SK-N-SH (cell line): ENCODE data around the gene PDE11A. TPM values are rescaled to one million over a fixed set of nuclear protein-coding genes. Genes with fewer than 3 reads are reported as not detected.

Experiments used
- CTCF ChIA-PET: fragments of 300-600, 350-600 bp; formaldehyde crosslinking; extraction: SDS; loops from one replicate; lab custom pipeline; 2021; lab: Yijun Ruan, JAX
- POLR2A ChIA-PET: fragments of 350-600 bp; sonication (Branson Sonifier 250); formaldehyde crosslinking; extraction: SDS; loops from one replicate; lab custom pipeline; 2020; ENCODE audit warnings: antibody characterized with exemption, inconsistent platforms; lab: Yijun Ruan, JAX
- DNase-seq: peaks from one replicate; pipeline ENCODE4 v3.0.0; 2012
- H2AFZ ChIP-seq: fragments of 200-600 bp; sonication (generic); 2 replicates; pipeline ENCODE4 v1.8.1; 2016; ENCODE audit warnings: antibody characterized with exemption, mild to moderate bottlenecking, low read depth
- H3F3A ChIP-seq: fragments of 200-600 bp; sonication (generic); replicated peaks from 2 replicates; pipeline ENCODE3; 2016; ENCODE audit warnings: antibody characterized with exemption, mild to moderate bottlenecking; ENCODE audit not compliant: insufficient read depth
- H3K27ac ChIP-seq, 2 experiments: fragments of 200-500 bp in 1 of 2; fragments of 200-600 bp in 1 of 2; sonication (Bioruptor generic) in 1 of 2; sonication (generic), shearing (Covaris generic) in 1 of 2; 2 replicates each; pipeline versions ENCODE4 v1.5.1 to v1.6.1; 2014 to 2016; ENCODE audit warnings: low read depth in 2 of 2, inconsistent platforms in 1 of 2, low read length in 1 of 2, mild to moderate bottlenecking in 1 of 2, mixed read lengths in 1 of 2
- H3K27me3 ChIP-seq: fragments of 200-600 bp; sonication (generic), shearing (Covaris generic); 2 replicates; pipeline ENCODE4 v1.6.1; 2016; ENCODE audit warnings: mixed run types; ENCODE audit not compliant: insufficient read depth
- H3K36me3 ChIP-seq, 2 experiments: fragments of 200-500 bp in 1 of 2; fragments of 200-600 bp in 1 of 2; sonication (Bioruptor generic) in 1 of 2; sonication (generic) in 1 of 2; replicated peaks in 1 of 2; 2 replicates each; pipeline versions ENCODE3 to v1.5.1; 2014 to 2016; ENCODE audit warnings: low read length in 1 of 2, mild to moderate bottlenecking in 1 of 2; ENCODE audit not compliant: insufficient read depth in 2 of 2, control insufficient read depth in 1 of 2
- H3K4me1 ChIP-seq, 2 experiments: fragments of 200-500 bp in 1 of 2; fragments of 200-600 bp in 1 of 2; sonication (Bioruptor generic) in 1 of 2; sonication (generic), shearing (Covaris generic) in 1 of 2; 2 replicates each; pipeline versions ENCODE4 v1.5.1 to v1.6.1; 2014 to 2016; ENCODE audit warnings: low read depth in 1 of 2, low read length in 1 of 2, mixed run types in 1 of 2; ENCODE audit not compliant: insufficient read depth in 2 of 2, control insufficient read depth in 1 of 2
- H3K4me2 ChIP-seq: fragments of 200-600 bp; sonication (generic), shearing (Covaris generic); 2 replicates; pipeline ENCODE4 v1.6.1; 2017; ENCODE audit warnings: mixed run types
- H3K4me3 ChIP-seq, 2 experiments: fragments of 200-500 bp in 1 of 2; fragments of 200-600 bp in 1 of 2; sonication (Bioruptor generic) in 1 of 2; sonication (generic), shearing (Covaris generic) in 1 of 2; 2 replicates each; pipeline versions ENCODE4 v1.5.1 to v1.8.1; 2014 to 2016; ENCODE audit warnings: low read depth in 2 of 2, inconsistent platforms in 1 of 2, low read length in 1 of 2, mild to moderate bottlenecking in 1 of 2, mixed read lengths in 1 of 2, moderate library complexity in 1 of 2
- H3K79me2 ChIP-seq: fragments of 200-600 bp; sonication (generic); 2 replicates; pipeline ENCODE4 v1.8.1; 2017; ENCODE audit warnings: mild to moderate bottlenecking; ENCODE audit not compliant: insufficient read depth
- H3K9ac ChIP-seq: fragments of 200-600 bp; sonication (generic); 2 replicates; pipeline ENCODE4 v1.6.1; 2017; ENCODE audit warnings: mixed run types
- H3K9me2 ChIP-seq: fragments of 200-600 bp; sonication (generic); 2 replicates; pipeline ENCODE4 v1.6.1; 2017; ENCODE audit warnings: mixed run types
- H3K9me3 ChIP-seq: fragments of 200-600 bp; sonication (generic); 2 replicates; pipeline ENCODE4 v1.6.1; 2017; ENCODE audit warnings: mixed run types, mild to moderate bottlenecking, moderate library complexity
- H4K20me1 ChIP-seq: fragments of 200-600 bp; sonication (generic); 2 replicates; pipeline ENCODE4 v1.6.1; 2017; ENCODE audit warnings: mild to moderate bottlenecking, mixed run types; ENCODE audit not compliant: insufficient read depth
- CHD2 ChIP-seq: fragments of 150-350 bp; IDR thresholded peaks from 2 replicates; pipeline ENCODE4 v1.6.1; 2018; ENCODE audit warnings: low read length; ENCODE audit not compliant: partially characterized antibody
- ELF1 ChIP-seq: IDR thresholded peaks from 2 replicates; pipeline ENCODE4 v1.4.0; 2012
- EP300 ChIP-seq, 2 experiments: IDR thresholded peaks; 2 replicates each; pipeline versions ENCODE4 v1.4.0 to v1.6.1; 2012; ENCODE audit warnings: borderline replicate concordance in 1 of 2, low read depth in 1 of 2, low read length in 1 of 2
- EZH2phosphoT487 ChIP-seq: fragments of 200-600 bp; sonication (generic); IDR thresholded peaks from 2 replicates; pipeline ENCODE4 v1.6.1; 2017; ENCODE audit warnings: low read depth, mixed run types, mild to moderate bottlenecking, antibody characterized with exemption, moderate library complexity, borderline replicate concordance
- FOSL2 ChIP-seq: IDR thresholded peaks from 2 replicates; pipeline ENCODE4 v1.4.0; 2012; ENCODE audit warnings: low read depth, mild to moderate bottlenecking, moderate library complexity, borderline replicate concordance
- FOXJ3 ChIP-seq: sonication (generic); formaldehyde crosslinking; IDR thresholded peaks from 2 replicates; pipeline ENCODE4 v1.5.1; 2020; ENCODE audit warnings: mild to moderate bottlenecking, missing genetic modification reagents
- MEF2A ChIP-seq: IDR thresholded peaks from 2 replicates; pipeline ENCODE4 v1.4.0; 2012; ENCODE audit warnings: low read depth, borderline replicate concordance
- MXI1 ChIP-seq: IDR thresholded peaks from 2 replicates; pipeline ENCODE4 v1.6.1; 2012; ENCODE audit warnings: mild to moderate bottlenecking, low read depth, low read length, improper control_type of control experiment
- POLR2AphosphoS5 ChIP-seq: IDR thresholded peaks from 2 replicates; pipeline ENCODE4 v1.6.1; 2012; ENCODE audit warnings: low read depth, low read length
- RAD21 ChIP-seq: IDR thresholded peaks from 2 replicates; pipeline ENCODE4 v1.6.1; 2012; ENCODE audit warnings: mild to moderate bottlenecking, low read length
- RCOR1 ChIP-seq: fragments of 150-350 bp; IDR thresholded peaks from 2 replicates; pipeline ENCODE4 v1.6.1; 2017; ENCODE audit warnings: antibody characterized with exemption, low read length
- RFX5 ChIP-seq: IDR thresholded peaks from 2 replicates; pipeline ENCODE4 v1.6.1; 2012; ENCODE audit warnings: mild to moderate bottlenecking, improper control_type of control experiment, low read length
- SIN3A ChIP-seq: IDR thresholded peaks from 2 replicates; pipeline ENCODE4 v1.6.1; 2012; ENCODE audit warnings: low read depth, mild to moderate bottlenecking, low read length, moderate library complexity, borderline replicate concordance
- TCF12 ChIP-seq: IDR thresholded peaks from 2 replicates; pipeline ENCODE4 v1.4.0; 2012
- TEAD4 ChIP-seq: IDR thresholded peaks from 2 replicates; pipeline ENCODE4 v1.4.0; 2012; ENCODE audit warnings: mild to moderate bottlenecking, borderline replicate concordance; ENCODE audit not compliant: insufficient read depth
- WGBS: methylation state at CpG from one replicate; pipeline ENCODE4 v1.1.6; 2017; ENCODE audit warnings: low lambda C conversion rate; 5-methylcytosine and 5-hydroxymethylcytosine counted together
- polyA plus RNA-seq, 3 experiments: library from polyadenylated mRNA; depleted of rRNA; stranded (reverse); fragments of >200 nt; gene quantifications; 2 replicates each; pipeline ENCODE4 v1.2.3, GENCODE V29; 2012
- TF ChIP-seq, protein P1 (sequence below): fragments of 150-350 bp; IDR thresholded peaks from 2 replicates; pipeline ENCODE4 v1.6.1; 2016; ENCODE audit warnings: mild to moderate bottlenecking, low read depth, low read length
- TF ChIP-seq, protein P2 (sequence below): IDR thresholded peaks from 2 replicates; pipeline ENCODE4; 2012
- TF ChIP-seq, protein P3 (sequence below): IDR thresholded peaks from 2 replicates; pipeline ENCODE4 v1.4.0; 2012; ENCODE audit warnings: low read depth, borderline replicate concordance
- TF ChIP-seq, protein P4 (sequence below): fragments of 150-350 bp; IDR thresholded peaks from 2 replicates; pipeline ENCODE4 v1.6.1; 2017; ENCODE audit warnings: antibody characterized with exemption, low read length, low read depth, borderline replicate concordance
- TF ChIP-seq, protein P5 (sequence below): fragments of 200-600 bp; sonication (generic); IDR thresholded peaks from 2 replicates; pipeline ENCODE4 v1.6.1; 2017; ENCODE audit warnings: antibody characterized with exemption, mild to moderate bottlenecking, moderate library complexity

Gene PDE11A
- polyA plus RNA-seq, 1 of the 3 experiments (the other 2 are of a cell fraction), result 0.10 TPM

DNA sequence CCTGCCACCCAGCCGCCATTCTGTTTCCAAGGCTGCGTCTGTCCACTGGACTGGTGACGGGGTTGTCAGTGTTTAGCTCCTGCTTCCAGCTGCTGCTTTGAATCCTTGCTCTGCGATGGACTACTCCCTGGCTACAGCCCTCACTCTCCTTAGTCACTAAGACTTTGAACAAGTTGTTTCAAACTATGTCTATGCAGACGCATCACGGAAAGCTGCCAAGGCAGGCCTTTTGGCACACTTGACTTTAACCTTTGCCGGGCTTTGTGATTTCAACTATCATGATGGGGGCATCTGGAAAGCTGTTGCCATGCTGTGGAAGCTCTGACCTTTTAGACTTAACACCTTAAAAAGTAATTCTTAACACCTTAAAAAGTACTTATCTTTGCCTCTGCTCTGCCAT lies 54.4 kb downstream of the PDE11A start:
- DNase-seq, result no peak
- POLR2A ChIA-PET, result no interaction called here
- Histone ChIP-seq H3K27me3 (no peaks in the 10 kb centered on the region), H3K27ac (no peak overlapping the region), H3K36me3 (no peaks in the 10 kb centered on the region), H3F3A (no peaks in the 10 kb centered on the region), H3K4me2 (no peak overlapping the region), H3K9ac (no peak overlapping the region), H4K20me1 (no peaks in the 10 kb centered on the region), H3K4me1 (no peaks in the 10 kb centered on the region; a peak in 1 of 4 replicates), H2AFZ (no peak overlapping the region), H3K9me3 (no peaks in the 10 kb centered on the region), H3K4me3 (no peak overlapping the region), H3K79me2 (no peaks in the 10 kb centered on the region; the same call in 1 of the 2 replicates), H3K9me2 (no peaks in the 10 kb centered on the region)
- no peak for TF ChIP-seq RCOR1
- TF ChIP-seq MEF2A, result no peak
- TF ChIP-seq ELF1, result no peak
- no peak for TF ChIP-seq CHD2
- no peak for TF ChIP-seq POLR2AphosphoS5
- no peak for TF ChIP-seq EP300 (IDR thresholded peaks at IDR 0.05; ENCODE audit: borderline replicate concordance in 1 of 2, low read depth in 1 of 2, low read length in 1 of 2)
- no peak for TF ChIP-seq TCF12
- no peak for TF ChIP-seq FOSL2
- TF ChIP-seq, protein P1, sequence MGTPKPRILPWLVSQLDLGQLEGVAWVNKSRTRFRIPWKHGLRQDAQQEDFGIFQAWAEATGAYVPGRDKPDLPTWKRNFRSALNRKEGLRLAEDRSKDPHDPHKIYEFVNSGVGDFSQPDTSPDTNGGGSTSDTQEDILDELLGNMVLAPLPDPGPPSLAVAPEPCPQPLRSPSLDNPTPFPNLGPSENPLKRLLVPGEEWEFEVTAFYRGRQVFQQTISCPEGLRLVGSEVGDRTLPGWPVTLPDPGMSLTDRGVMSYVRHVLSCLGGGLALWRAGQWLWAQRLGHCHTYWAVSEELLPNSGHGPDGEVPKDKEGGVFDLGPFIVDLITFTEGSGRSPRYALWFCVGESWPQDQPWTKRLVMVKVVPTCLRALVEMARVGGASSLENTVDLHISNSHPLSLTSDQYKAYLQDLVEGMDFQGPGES, result no peak
- TF ChIP-seq, protein P2, sequence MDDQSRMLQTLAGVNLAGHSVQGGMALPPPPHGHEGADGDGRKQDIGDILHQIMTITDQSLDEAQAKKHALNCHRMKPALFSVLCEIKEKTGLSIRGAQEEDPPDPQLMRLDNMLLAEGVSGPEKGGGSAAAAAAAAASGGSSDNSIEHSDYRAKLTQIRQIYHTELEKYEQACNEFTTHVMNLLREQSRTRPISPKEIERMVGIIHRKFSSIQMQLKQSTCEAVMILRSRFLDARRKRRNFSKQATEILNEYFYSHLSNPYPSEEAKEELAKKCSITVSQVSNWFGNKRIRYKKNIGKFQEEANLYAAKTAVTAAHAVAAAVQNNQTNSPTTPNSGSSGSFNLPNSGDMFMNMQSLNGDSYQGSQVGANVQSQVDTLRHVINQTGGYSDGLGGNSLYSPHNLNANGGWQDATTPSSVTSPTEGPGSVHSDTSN, result no peak
- 91% methylated on average over 7 of the region's 7 CpGs for WGBS
- CTCF ChIA-PET, result interaction anchor here (1.2 to 2.1 kb wide), 4 partner anchors 10 to 219 kb away, joined by 3 to 7 read pairs (median 3); no protein-coding TSS in a partner anchor

DNA sequence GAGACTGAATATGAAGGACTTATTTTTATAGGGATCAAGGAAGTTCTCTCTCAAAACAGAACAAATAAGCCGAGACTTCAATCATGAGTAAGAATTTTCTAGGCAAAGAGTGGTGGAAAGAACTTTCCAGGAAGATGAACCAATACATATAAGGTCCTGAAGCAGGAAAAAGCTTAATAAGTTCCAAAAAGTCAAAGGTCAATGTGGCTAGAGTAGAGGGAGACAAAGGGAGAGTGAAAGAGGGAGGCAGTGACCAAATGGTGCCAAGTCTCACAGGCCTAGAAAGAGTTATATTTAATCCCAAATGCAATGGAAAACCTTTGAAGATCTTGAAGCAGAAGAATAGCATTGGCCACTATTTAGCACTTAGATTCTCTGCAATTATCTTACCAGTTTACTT lies 56.0 kb downstream of the PDE11A start:
- H3K4me3 ChIP-seq, result no peak overlapping the region
- no peak overlapping the region for H3K9ac ChIP-seq
- DNase-seq, result no peak
- H3K4me2 ChIP-seq, result no peak overlapping the region
- no peaks in the 10 kb centered on the region for H3K9me2 ChIP-seq
- no peaks in the 10 kb centered on the region for H3K9me3 ChIP-seq
- H3K27ac ChIP-seq, result no peak overlapping the region
- H3F3A ChIP-seq, result no peaks in the 10 kb centered on the region
- POLR2A ChIA-PET, result no interaction called here
- H3K36me3 ChIP-seq, result no peaks in the 10 kb centered on the region
- no peaks in the 10 kb centered on the region; a peak in 1 of 4 replicates for H3K4me1 ChIP-seq
- H4K20me1 ChIP-seq, result no peaks in the 10 kb centered on the region
- H2AFZ ChIP-seq, result no peak overlapping the region
- no peaks in the 10 kb centered on the region for H3K27me3 ChIP-seq
- no peaks in the 10 kb centered on the region; the same call in 1 of the 2 replicates for H3K79me2 ChIP-seq
- no peak for TF ChIP-seq RAD21
- no peak for TF ChIP-seq ELF1
- no peak for TF ChIP-seq RFX5
- no peak for TF ChIP-seq EP300 (IDR thresholded peaks at IDR 0.05; ENCODE audit: borderline replicate concordance in 1 of 2, low read depth in 1 of 2, low read length in 1 of 2)
- TF ChIP-seq, protein P3, sequence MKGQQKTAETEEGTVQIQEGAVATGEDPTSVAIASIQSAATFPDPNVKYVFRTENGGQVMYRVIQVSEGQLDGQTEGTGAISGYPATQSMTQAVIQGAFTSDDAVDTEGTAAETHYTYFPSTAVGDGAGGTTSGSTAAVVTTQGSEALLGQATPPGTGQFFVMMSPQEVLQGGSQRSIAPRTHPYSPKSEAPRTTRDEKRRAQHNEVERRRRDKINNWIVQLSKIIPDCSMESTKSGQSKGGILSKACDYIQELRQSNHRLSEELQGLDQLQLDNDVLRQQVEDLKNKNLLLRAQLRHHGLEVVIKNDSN, result no peak
- no peak for TF ChIP-seq FOXJ3 (CRISPR knock-in tag)
- TF ChIP-seq EZH2phosphoT487, result no peak
- no peak for TF ChIP-seq MXI1
- TF ChIP-seq TEAD4, result no peak
- TF ChIP-seq, protein P4, sequence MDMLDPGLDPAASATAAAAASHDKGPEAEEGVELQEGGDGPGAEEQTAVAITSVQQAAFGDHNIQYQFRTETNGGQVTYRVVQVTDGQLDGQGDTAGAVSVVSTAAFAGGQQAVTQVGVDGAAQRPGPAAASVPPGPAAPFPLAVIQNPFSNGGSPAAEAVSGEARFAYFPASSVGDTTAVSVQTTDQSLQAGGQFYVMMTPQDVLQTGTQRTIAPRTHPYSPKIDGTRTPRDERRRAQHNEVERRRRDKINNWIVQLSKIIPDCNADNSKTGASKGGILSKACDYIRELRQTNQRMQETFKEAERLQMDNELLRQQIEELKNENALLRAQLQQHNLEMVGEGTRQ, result no peak
- TF ChIP-seq SIN3A, result no peak
- TF ChIP-seq, protein P5, sequence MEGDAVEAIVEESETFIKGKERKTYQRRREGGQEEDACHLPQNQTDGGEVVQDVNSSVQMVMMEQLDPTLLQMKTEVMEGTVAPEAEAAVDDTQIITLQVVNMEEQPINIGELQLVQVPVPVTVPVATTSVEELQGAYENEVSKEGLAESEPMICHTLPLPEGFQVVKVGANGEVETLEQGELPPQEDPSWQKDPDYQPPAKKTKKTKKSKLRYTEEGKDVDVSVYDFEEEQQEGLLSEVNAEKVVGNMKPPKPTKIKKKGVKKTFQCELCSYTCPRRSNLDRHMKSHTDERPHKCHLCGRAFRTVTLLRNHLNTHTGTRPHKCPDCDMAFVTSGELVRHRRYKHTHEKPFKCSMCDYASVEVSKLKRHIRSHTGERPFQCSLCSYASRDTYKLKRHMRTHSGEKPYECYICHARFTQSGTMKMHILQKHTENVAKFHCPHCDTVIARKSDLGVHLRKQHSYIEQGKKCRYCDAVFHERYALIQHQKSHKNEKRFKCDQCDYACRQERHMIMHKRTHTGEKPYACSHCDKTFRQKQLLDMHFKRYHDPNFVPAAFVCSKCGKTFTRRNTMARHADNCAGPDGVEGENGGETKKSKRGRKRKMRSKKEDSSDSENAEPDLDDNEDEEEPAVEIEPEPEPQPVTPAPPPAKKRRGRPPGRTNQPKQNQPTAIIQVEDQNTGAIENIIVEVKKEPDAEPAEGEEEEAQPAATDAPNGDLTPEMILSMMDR, result no peak
- TF ChIP-seq, all 33 proteins: peak for 0
- CTCF ChIA-PET, result no interaction called here
- WGBS, result 0% methylated on average over 1 of the region's 1 CpG
